ENCODE measurements around the gene R3HDM2. TPM values are rescaled to one million over a fixed set of nuclear protein-coding genes. Genes with fewer than 3 reads are reported as not detected.

The R3HDM2 gene
- total and polyA plus RNA-seq, 12 donors, result 21.9 to 91.9 (median 43.2) TPM

DNA sequence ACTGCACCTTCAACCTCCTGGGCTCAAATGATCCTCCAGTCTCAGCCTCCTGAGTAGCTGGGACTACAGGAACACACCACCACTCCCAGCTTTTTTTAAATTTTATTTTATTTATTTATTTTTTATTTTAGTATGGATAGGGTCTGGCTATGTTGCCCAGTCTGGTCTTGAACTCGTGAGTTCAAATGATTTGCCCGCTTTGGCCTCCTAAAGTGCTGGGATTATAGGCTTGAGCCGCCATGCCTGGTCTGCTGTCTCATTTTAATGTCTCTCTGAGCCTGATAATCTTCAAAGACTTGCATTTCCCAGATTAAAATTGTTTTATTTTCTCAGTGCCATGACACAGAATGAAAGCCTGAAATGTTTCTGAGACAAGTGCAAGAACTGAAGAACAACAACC, 2.5 kb upstream of the R3HDM2 start:
- DNase-seq, result no peak
- H3K4me1 ChIP-seq (replicated peaks in 1 of 2), result peaks cover 6 to 8% of the 10 kb centered on the region in 2 donors
- 72 to 98% (median 77%) methylated on average over 3 of the region's 3 CpGs for WGBS, 4 donors
- intact Hi-C loops (cut with DNase I), result no loop called here
- H3K9me3 ChIP-seq (replicated peaks in 1 of 3), result no peaks in the 10 kb centered on the region
- H3K27me3 ChIP-seq, result no peaks in the 10 kb centered on the region
- H3K36me3 ChIP-seq (replicated peaks in 1 of 2), result no peaks in the 10 kb centered on the region
- TF ChIP-seq POLR2A (IDR thresholded peaks at IDR 0.05), result no peak
- no peak for TF ChIP-seq CTCF (IDR thresholded peaks at IDR 0.05)
- no peak overlapping the region for H3K4me3 ChIP-seq
- H3K27ac ChIP-seq, result no peak overlapping the region

- no peak for TF ChIP-seq POLR2A (IDR thresholded peaks at IDR 0.05)
- TF ChIP-seq CTCF (IDR thresholded peaks at IDR 0.05), result no peak
- no peaks in the 10 kb centered on the region for H3K27me3 ChIP-seq
- 85 to 89% (median 86%) methylated on average over 11 of the region's 11 CpGs for WGBS, 4 donors
- H3K4me1 ChIP-seq (replicated peaks in 1 of 2), result peaks cover 6 to 8% of the 10 kb centered on the region in 2 donors
- H3K27ac ChIP-seq, result peak overlapping the region in 3 of 5 donors; percentile 93 to 99 (median 93)
- H3K36me3 ChIP-seq (replicated peaks in 1 of 2), result no peaks in the 10 kb centered on the region
- intact Hi-C loops (cut with DNase I), result no loop called here
- no peaks in the 10 kb centered on the region for H3K9me3 ChIP-seq (replicated peaks in 1 of 3)
- DNase-seq, result no peak
- peak overlapping the region in 1 of 4 donors; percentile 90 for H3K4me3 ChIP-seq
These were observed 878 bp upstream of the R3HDM2 start for GRCh38 chr12:57431654-57432188.

- H3K4me3 ChIP-seq, result peak overlapping the region in 3 of 4 donors; percentile 25 to 90 (median 57)
- intact Hi-C loops (cut with DNase I), result no loop called here
- DNase-seq, result peak; percentile 38 to 65 (median 51)
- no peaks in the 10 kb centered on the region for H3K36me3 ChIP-seq (replicated peaks in 1 of 2)
- H3K4me1 ChIP-seq (replicated peaks in 1 of 2), result peaks cover 6 to 8% of the 10 kb centered on the region in 2 donors
- no peaks in the 10 kb centered on the region for H3K27me3 ChIP-seq
- H3K9me3 ChIP-seq (replicated peaks in 1 of 3), result no peaks in the 10 kb centered on the region
- TF ChIP-seq CTCF (IDR thresholded peaks at IDR 0.05) (no peak), POLR2A (IDR thresholded peaks at IDR 0.05) (peak in 1 of 2 donors; percentile 47)
- H3K27ac ChIP-seq, result peak overlapping the region; percentile 62 to 99 (median 93)
- WGBS, 4 donors, result 0 to 1% (median 0%) methylated on average over 15 to 73 of the region's 74 CpGs
These were observed 522 bp downstream of the R3HDM2 start for GRCh38 chr12:57430112-57430930.

DNA sequence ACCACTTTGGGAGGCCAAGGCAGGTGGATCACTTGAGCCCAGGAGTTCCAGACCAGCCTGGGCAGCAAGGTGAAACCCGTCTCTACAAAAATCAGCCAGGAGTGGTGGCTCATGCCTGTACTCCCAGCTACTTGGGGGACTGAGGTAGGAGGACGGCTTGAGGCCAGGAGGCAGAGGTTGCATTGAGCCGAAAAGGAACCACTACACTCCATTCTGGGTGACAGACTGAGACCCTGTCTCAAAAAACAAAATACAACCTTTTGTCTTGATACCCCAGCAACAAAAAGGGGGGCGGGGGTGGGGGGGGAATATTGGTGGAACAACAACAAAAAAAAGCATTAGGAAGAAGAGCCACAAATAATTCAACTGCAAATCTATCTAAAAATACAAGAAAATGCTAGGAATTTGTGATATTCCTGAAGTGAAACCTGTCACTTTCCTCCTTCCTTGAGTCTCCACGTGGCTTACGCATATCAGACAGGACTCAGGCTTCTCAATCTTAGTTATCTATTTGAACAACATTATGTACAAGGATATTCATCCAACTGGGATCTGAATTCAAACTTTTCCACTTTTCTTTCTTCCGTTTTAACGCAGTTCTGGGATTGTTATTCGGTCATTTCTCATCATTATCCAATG, 1.3 kb downstream of the R3HDM2 start:
- intact Hi-C loops (cut with DNase I), result no loop called here
- peak in 1 of 7 donors; percentile 49 for DNase-seq
- peaks cover 6 to 8% of the 10 kb centered on the region in 2 donors for H3K4me1 ChIP-seq (replicated peaks in 1 of 2)
- H3K27me3 ChIP-seq, result no peaks in the 10 kb centered on the region
- TF ChIP-seq POLR2A (IDR thresholded peaks at IDR 0.05), result no peak
- no peak for TF ChIP-seq CTCF (IDR thresholded peaks at IDR 0.05)
- 19 to 33% (median 30%) methylated on average over 8 to 9 of the region's 9 CpGs for WGBS, 4 donors
- H3K9me3 ChIP-seq (replicated peaks in 1 of 3), result no peaks in the 10 kb centered on the region
- no peaks in the 10 kb centered on the region for H3K36me3 ChIP-seq (replicated peaks in 1 of 2)
- peak overlapping the region in 2 of 4 donors; percentile 57 to 90 for H3K4me3 ChIP-seq
- H3K27ac ChIP-seq, result peak overlapping the region; percentile 8 to 99 (median 93)

All from adrenal gland (tissue), 12 donors.